IPS-NIHi7 (cell line): ENCODE results near the gene FBLN1.
A peak's percentile ranks its signal among the peaks of the same experiment; 100 is the strongest.

Source experiments
- DNase-seq: peaks from one replicate; pipeline ENCODE4 v3.0.0; 2012; ENCODE audit warnings: mixed read lengths; ENCODE audit errors: extremely low spot score

Gene FBLN1

GRCh38 chr22:45638834-45639746 lies 136.4 kb downstream of the FBLN1 start:
- no peak for DNase-seq

- no peak for DNase-seq
Measured at GRCh38 chr22:45639747-45640102, 137.0 kb downstream of the FBLN1 start.

- DNase-seq, result no peak
Measured at GRCh38 chr22:45640291-45640940, 137.7 kb downstream of the FBLN1 start.

GRCh38 chr22:45640941-45641621 lies 138.4 kb downstream of the FBLN1 start:
- no peak for DNase-seq

GRCh38 chr22:45642986-45643385 lies 140.3 kb downstream of the FBLN1 start:
- DNase-seq, result no peak

- DNase-seq, result no peak
Measured at GRCh38 chr22:45644714-45645113, 142.0 kb downstream of the FBLN1 start.

- DNase-seq, result no peak
Measured at GRCh38 chr22:45645150-45645525, 142.5 kb downstream of the FBLN1 start.

- peak; percentile 92 for DNase-seq
Measured at GRCh38 chr22:45645526-45646414, 143.1 kb downstream of the FBLN1 start.

- DNase-seq, result no peak
Measured at GRCh38 chr22:45647532-45648225, 145.0 kb downstream of the FBLN1 start.

GRCh38 chr22:45648301-45649117 lies 145.8 kb downstream of the FBLN1 start:
- DNase-seq, result no peak

GRCh38 chr22:45649809-45650208 lies 147.1 kb downstream of the FBLN1 start:
- no peak for DNase-seq

- DNase-seq, result no peak
Measured at GRCh38 chr22:45650721-45651120, 148.0 kb downstream of the FBLN1 start.
